H1 (cell line): ENCODE data around the gene RAB10. TPM values are rescaled to one million over a fixed set of nuclear protein-coding genes. Genes with fewer than 3 reads are reported as not detected.

Experiments used
- ATF2 ChIP-seq: IDR thresholded peaks from 2 replicates; pipeline ENCODE4 v1.6.1; 2012; ENCODE audit warnings: low read length, inconsistent platforms
- CHD2 ChIP-seq: IDR thresholded peaks from 2 replicates; pipeline ENCODE4 v1.6.1; 2012; ENCODE audit warnings: low read length, improper control_type of control experiment
- CREB1 ChIP-seq: IDR thresholded peaks from 2 replicates; pipeline ENCODE4 v1.6.1; 2012; ENCODE audit warnings: inconsistent platforms
- JUN ChIP-seq: IDR thresholded peaks from 2 replicates; pipeline ENCODE4 v1.6.1; 2011; ENCODE audit warnings: low read depth, mild to moderate bottlenecking, improper control_type of control experiment, low read length
- KDM5A ChIP-seq: fragments of 200-600 bp; IDR thresholded peaks from 2 replicates; pipeline ENCODE4 v1.7.1; 2012; ENCODE audit warnings: mild to moderate bottlenecking, low read length, inconsistent platforms, mixed read lengths
- POLR2AphosphoS5 ChIP-seq: IDR thresholded peaks from 2 replicates; pipeline ENCODE4 v1.6.1; 2011; ENCODE audit warnings: low read depth, low read length
- SP2 ChIP-seq: IDR thresholded peaks from 2 replicates; pipeline ENCODE4 v1.6.1; 2012; ENCODE audit warnings: mild to moderate bottlenecking, low read length, inconsistent platforms
- SRF ChIP-seq: IDR thresholded peaks from 2 replicates; pipeline ENCODE4 v1.6.1; 2011; ENCODE audit warnings: mild to moderate bottlenecking, low read depth, low read length, moderate library complexity
- TBP ChIP-seq: IDR thresholded peaks from 2 replicates; pipeline ENCODE4 v1.6.1; 2011; ENCODE audit warnings: low read depth, low read length, improper control_type of control experiment
- YY1 ChIP-seq: IDR thresholded peaks from 2 replicates; pipeline ENCODE4 v1.6.1; 2011; ENCODE audit warnings: low read depth, mild to moderate bottlenecking, low read length
- polyA plus RNA-seq, 7 experiments: library from polyadenylated mRNA; depleted of rRNA in 3 of 7; stranded (reverse) in 5 of 7; unstranded in 2 of 7; fragments of >200 nt in 5 of 7; fragments of 200-250 nt in 2 of 7; gene quantifications; 1 replicate in 5 of 7; 2 replicates in 1 of 7; 4 replicates in 1 of 7; pipeline versions ENCODE4 v1.2.1 to v1.2.3, GENCODE V29; 2011 to 2013; ENCODE audit warnings: missing spikeins in 2 of 7, mixed read lengths in 2 of 7
- total RNA-seq: library from RNA; stranded (reverse); fragmentation: NEBNext Ultra II Directional; extraction: Animal tissue kit (Norgen Biotek cat#: 25700); gene quantifications from 2 replicates; pipeline ENCODE4 v1.2.1, GENCODE V29; 2021
- TF ChIP-seq, protein P1 (sequence below): fragments of 300-600 bp; sonication (generic); IDR thresholded peaks from 2 replicates; pipeline ENCODE4 v1.7.1; 2012; ENCODE audit warnings: low read length, moderate library complexity, mild to moderate bottlenecking, inconsistent platforms; ENCODE audit not compliant: insufficient replicate concordance
- TF ChIP-seq, protein P2 (sequence below): IDR thresholded peaks from 2 replicates; pipeline ENCODE4 v1.6.1; 2012; ENCODE audit warnings: inconsistent platforms

Gene RAB10
- total and polyA plus RNA-seq, 2 of the 8 experiments (the other 6 are each of a cell fraction or from before 2014, with no cell fraction given): 42.6 to 136 TPM

GRCh38 chr2:26168785-26169184, 134.9 kb downstream of the RAB10 start (continued):
- TF ChIP-seq, protein P1, sequence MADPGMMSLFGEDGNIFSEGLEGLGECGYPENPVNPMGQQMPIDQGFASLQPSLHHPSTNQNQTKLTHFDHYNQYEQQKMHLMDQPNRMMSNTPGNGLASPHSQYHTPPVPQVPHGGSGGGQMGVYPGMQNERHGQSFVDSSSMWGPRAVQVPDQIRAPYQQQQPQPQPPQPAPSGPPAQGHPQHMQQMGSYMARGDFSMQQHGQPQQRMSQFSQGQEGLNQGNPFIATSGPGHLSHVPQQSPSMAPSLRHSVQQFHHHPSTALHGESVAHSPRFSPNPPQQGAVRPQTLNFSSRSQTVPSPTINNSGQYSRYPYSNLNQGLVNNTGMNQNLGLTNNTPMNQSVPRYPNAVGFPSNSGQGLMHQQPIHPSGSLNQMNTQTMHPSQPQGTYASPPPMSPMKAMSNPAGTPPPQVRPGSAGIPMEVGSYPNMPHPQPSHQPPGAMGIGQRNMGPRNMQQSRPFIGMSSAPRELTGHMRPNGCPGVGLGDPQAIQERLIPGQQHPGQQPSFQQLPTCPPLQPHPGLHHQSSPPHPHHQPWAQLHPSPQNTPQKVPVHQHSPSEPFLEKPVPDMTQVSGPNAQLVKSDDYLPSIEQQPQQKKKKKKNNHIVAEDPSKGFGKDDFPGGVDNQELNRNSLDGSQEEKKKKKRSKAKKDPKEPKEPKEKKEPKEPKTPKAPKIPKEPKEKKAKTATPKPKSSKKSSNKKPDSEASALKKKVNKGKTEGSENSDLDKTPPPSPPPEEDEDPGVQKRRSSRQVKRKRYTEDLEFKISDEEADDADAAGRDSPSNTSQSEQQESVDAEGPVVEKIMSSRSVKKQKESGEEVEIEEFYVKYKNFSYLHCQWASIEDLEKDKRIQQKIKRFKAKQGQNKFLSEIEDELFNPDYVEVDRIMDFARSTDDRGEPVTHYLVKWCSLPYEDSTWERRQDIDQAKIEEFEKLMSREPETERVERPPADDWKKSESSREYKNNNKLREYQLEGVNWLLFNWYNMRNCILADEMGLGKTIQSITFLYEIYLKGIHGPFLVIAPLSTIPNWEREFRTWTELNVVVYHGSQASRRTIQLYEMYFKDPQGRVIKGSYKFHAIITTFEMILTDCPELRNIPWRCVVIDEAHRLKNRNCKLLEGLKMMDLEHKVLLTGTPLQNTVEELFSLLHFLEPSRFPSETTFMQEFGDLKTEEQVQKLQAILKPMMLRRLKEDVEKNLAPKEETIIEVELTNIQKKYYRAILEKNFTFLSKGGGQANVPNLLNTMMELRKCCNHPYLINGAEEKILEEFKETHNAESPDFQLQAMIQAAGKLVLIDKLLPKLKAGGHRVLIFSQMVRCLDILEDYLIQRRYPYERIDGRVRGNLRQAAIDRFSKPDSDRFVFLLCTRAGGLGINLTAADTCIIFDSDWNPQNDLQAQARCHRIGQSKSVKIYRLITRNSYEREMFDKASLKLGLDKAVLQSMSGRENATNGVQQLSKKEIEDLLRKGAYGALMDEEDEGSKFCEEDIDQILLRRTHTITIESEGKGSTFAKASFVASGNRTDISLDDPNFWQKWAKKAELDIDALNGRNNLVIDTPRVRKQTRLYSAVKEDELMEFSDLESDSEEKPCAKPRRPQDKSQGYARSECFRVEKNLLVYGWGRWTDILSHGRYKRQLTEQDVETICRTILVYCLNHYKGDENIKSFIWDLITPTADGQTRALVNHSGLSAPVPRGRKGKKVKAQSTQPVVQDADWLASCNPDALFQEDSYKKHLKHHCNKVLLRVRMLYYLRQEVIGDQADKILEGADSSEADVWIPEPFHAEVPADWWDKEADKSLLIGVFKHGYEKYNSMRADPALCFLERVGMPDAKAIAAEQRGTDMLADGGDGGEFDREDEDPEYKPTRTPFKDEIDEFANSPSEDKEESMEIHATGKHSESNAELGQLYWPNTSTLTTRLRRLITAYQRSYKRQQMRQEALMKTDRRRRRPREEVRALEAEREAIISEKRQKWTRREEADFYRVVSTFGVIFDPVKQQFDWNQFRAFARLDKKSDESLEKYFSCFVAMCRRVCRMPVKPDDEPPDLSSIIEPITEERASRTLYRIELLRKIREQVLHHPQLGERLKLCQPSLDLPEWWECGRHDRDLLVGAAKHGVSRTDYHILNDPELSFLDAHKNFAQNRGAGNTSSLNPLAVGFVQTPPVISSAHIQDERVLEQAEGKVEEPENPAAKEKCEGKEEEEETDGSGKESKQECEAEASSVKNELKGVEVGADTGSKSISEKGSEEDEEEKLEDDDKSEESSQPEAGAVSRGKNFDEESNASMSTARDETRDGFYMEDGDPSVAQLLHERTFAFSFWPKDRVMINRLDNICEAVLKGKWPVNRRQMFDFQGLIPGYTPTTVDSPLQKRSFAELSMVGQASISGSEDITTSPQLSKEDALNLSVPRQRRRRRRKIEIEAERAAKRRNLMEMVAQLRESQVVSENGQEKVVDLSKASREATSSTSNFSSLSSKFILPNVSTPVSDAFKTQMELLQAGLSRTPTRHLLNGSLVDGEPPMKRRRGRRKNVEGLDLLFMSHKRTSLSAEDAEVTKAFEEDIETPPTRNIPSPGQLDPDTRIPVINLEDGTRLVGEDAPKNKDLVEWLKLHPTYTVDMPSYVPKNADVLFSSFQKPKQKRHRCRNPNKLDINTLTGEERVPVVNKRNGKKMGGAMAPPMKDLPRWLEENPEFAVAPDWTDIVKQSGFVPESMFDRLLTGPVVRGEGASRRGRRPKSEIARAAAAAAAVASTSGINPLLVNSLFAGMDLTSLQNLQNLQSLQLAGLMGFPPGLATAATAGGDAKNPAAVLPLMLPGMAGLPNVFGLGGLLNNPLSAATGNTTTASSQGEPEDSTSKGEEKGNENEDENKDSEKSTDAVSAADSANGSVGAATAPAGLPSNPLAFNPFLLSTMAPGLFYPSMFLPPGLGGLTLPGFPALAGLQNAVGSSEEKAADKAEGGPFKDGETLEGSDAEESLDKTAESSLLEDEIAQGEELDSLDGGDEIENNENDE: no peak
- no peak for TF ChIP-seq JUN
- TF ChIP-seq KDM5A: no peak
- no peak for TF ChIP-seq CHD2
- no peak for TF ChIP-seq ATF2
- TF ChIP-seq SRF: no peak
- TF ChIP-seq SP2: no peak
- TF ChIP-seq, protein P2, sequence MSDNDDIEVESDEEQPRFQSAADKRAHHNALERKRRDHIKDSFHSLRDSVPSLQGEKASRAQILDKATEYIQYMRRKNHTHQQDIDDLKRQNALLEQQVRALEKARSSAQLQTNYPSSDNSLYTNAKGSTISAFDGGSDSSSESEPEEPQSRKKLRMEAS: no peak
- TF ChIP-seq YY1: no peak
- no peak for TF ChIP-seq POLR2AphosphoS5
- no peak for TF ChIP-seq TBP
- no peak for TF ChIP-seq CREB1
- TF ChIP-seq, all 59 proteins: peak for 0
